HepG2 (cell line): ENCODE data around the gene ACADVL.

Experiments used
- CREB1 ChIP-seq, 2 experiments: fragments of 450-650 bp in 1 of 2; IDR thresholded peaks; 2 replicates each; pipeline ENCODE4 v1.6.1; 2016 to 2017; ENCODE audit warnings: control low read depth in 1 of 2, mild to moderate bottlenecking in 1 of 2, missing compliant biosample characterization in 1 of 2, missing genetic modification characterization in 1 of 2
- CREM ChIP-seq, 2 experiments: sonication (generic) in 1 of 2; formaldehyde crosslinking in 1 of 2; IDR thresholded peaks; 2 replicates each; pipeline versions ENCODE4 v1.4.0 to v1.6.1; 2016 to 2020; ENCODE audit warnings: antibody characterized with exemption in 1 of 2, mild to moderate bottlenecking in 1 of 2, missing genetic modification reagents in 1 of 2
- GRHL1 ChIP-seq: sonication (generic); formaldehyde crosslinking; conservative IDR thresholded peaks from 2 replicates; pipeline ENCODE4 v1.8.0; 2022; ENCODE audit warnings: missing genetic modification reagents
- NCOR1 ChIP-seq: fragments of 200-600 bp; sonication (generic); IDR thresholded peaks from 2 replicates; pipeline ENCODE4 v1.7.0; 2017; ENCODE audit warnings: antibody characterized with exemption, low read length, borderline replicate concordance
- NFRKB ChIP-seq: fragments of 450-650 bp; IDR thresholded peaks from 2 replicates; pipeline ENCODE4 v1.6.1; 2017
- POLR2A ChIP-seq, 2 experiments: IDR thresholded peaks; 2 replicates each; pipeline ENCODE4 v1.6.1; 2011; ENCODE audit warnings: low read depth in 2 of 2, low read length in 2 of 2, mild to moderate bottlenecking in 1 of 2, moderate library complexity in 1 of 2; ENCODE audit not compliant: insufficient read depth in 1 of 2
- RFX1 ChIP-seq: fragments of 450-650 bp; IDR thresholded peaks from 2 replicates; pipeline ENCODE4 v1.6.1; 2017
- TAF1 ChIP-seq: sonication (generic); formaldehyde crosslinking; IDR thresholded peaks from 2 replicates; pipeline ENCODE4 v1.4.0; 2020; ENCODE audit warnings: missing genetic modification reagents
- ZNF510 ChIP-seq: sonication (generic); formaldehyde crosslinking; IDR thresholded peaks from 2 replicates; pipeline ENCODE4 v1.4.0; 2020; ENCODE audit warnings: low read depth, mild to moderate bottlenecking, missing genetic modification reagents

- TF ChIP-seq NFRKB (peak; percentile 79), ZNF510 (CRISPR knock-in tag) (0 out of 2 replicates have a peak, but pooled peaks have one; percentile 2), CREM (IDR thresholded peaks at IDR 0.05) (no peak), CREM (CRISPR knock-in tag; IDR thresholded peaks at IDR 0.05) (no peak), CREB1 (IDR thresholded peaks at IDR 0.05) (no peak), CREB1 (CRISPR knock-in tag; IDR thresholded peaks at IDR 0.05) (no peak), TAF1 (CRISPR knock-in tag) (peak; percentile 61; the same call in 1 of the 2 replicates), NCOR1 (no peak), POLR2A (IDR thresholded peaks at IDR 0.05; ENCODE audit: insufficient read depth in 1 of 2, low read depth in 2 of 2, low read length in 2 of 2) (peak; percentile 64 to 78; a peak in 3 of 4 replicates), GRHL1 (CRISPR knock-in tag) (no peak), RFX1 (no peak)
These were observed 32.0 kb downstream of the ACADVL start, which contains the start of gene CTDNEP1 for GRCh38 chr17:7251661-7252175.
